H1 (cell line): Measurements from ENCODE around the gene IL1RAPL1. TPM values are rescaled to one million over a fixed set of nuclear protein-coding genes. Genes with fewer than 3 reads are reported as not detected.

Experiments used
- CTCF ChIA-PET: fragments of 300-600 bp; sonication (Branson Sonifier 250); formaldehyde crosslinking; loops from one replicate; lab custom pipeline; 2021; ENCODE audit not compliant: partially characterized antibody; lab: Charles Lee
- POLR2A ChIA-PET: fragments of 300-600 bp; sonication (Branson Sonifier 250); formaldehyde crosslinking; loops from one replicate; lab custom pipeline; 2021; ENCODE audit warnings: inconsistent platforms; ENCODE audit not compliant: partially characterized antibody; lab: Charles Lee
- DNase-seq, 2 experiments: peaks; one replicate each; pipeline versions ENCODE4 v3.0.0 to v3.0.0-alpha.2; 2010 to 2022; ENCODE audit warnings: low spot score in 2 of 2, low read depth in 1 of 2, mixed read lengths in 1 of 2
- FAIRE-seq: peaks from 2 replicates; lab custom pipeline; 2011; peaks lifted over from hg19 to GRCh38; lab: Jason Lieb, UNC
- H2AFZ ChIP-seq: 2 replicates; pipeline ENCODE4 v1.8.1; 2012; ENCODE audit warnings: low read length, inconsistent platforms
- H2AK5ac ChIP-seq: 2 replicates; pipeline ENCODE4 v1.6.1; 2013; ENCODE audit warnings: low read depth, low read length
- H2BK120ac ChIP-seq: replicated peaks from 2 replicates; pipeline ENCODE3; 2013; ENCODE audit warnings: low read depth, low read length, inconsistent platforms
- H2BK12ac ChIP-seq: 2 replicates; pipeline ENCODE4 v1.6.1; 2013; ENCODE audit warnings: low read depth, low read length
- H2BK15ac ChIP-seq: 2 replicates; pipeline ENCODE4 v1.6.1; 2013; ENCODE audit warnings: low read length
- H2BK20ac ChIP-seq: 2 replicates; pipeline ENCODE4 v1.6.1; 2013; ENCODE audit warnings: low read length
- H2BK5ac ChIP-seq: 2 replicates; pipeline ENCODE4 v1.6.1; 2013; ENCODE audit warnings: low read depth, low read length
- H3K14ac ChIP-seq: 2 replicates; pipeline ENCODE4 v1.6.1; 2013; ENCODE audit warnings: inconsistent platforms; ENCODE audit not compliant: insufficient read length
- H3K18ac ChIP-seq: 2 replicates; pipeline ENCODE4 v1.6.1; 2013; ENCODE audit warnings: low read length; ENCODE audit errors: extremely low read depth
- H3K23ac ChIP-seq: 2 replicates; pipeline ENCODE4 v1.6.1; 2013; ENCODE audit warnings: inconsistent platforms; ENCODE audit not compliant: insufficient read length
- H3K23me2 ChIP-seq: 2 replicates; pipeline ENCODE4 v1.6.1; 2013; ENCODE audit warnings: low read depth, low read length
- H3K27ac ChIP-seq: 2 replicates; pipeline ENCODE4 v1.6.1; 2011; ENCODE audit warnings: low read depth, low read length, inconsistent platforms
- H3K27me3 ChIP-seq, 4 experiments: replicated peaks in 1 of 4; 1 replicate in 1 of 4; 2 replicates in 3 of 4; pipeline versions ENCODE4 v1.6.1 to v1.8.1; 2011 to 2013; ENCODE audit warnings: low read length in 3 of 4, mild to moderate bottlenecking in 3 of 4, inconsistent platforms in 2 of 4, mixed read lengths in 2 of 4, moderate library complexity in 1 of 4; ENCODE audit not compliant: control insufficient read depth in 3 of 4, insufficient read depth in 3 of 4; ENCODE audit errors: extremely low read depth in 1 of 4
- H3K36me3 ChIP-seq, 4 experiments: 2 replicates each; pipeline versions ENCODE4 v1.6.1 to v1.8.1; 2011 to 2013; ENCODE audit warnings: mild to moderate bottlenecking in 4 of 4, low read length in 3 of 4, moderate library complexity in 2 of 4, control low read depth in 1 of 4, inconsistent platforms in 1 of 4; ENCODE audit not compliant: insufficient read depth in 4 of 4, control insufficient read depth in 2 of 4
- H3K4ac ChIP-seq: replicated peaks from 2 replicates; pipeline ENCODE3; 2013; ENCODE audit warnings: low read length, low read depth, mixed read lengths, inconsistent platforms; ENCODE audit not compliant: insufficient read length
- H3K4me1 ChIP-seq, 4 experiments: replicated peaks in 1 of 4; 1 replicate in 1 of 4; 2 replicates in 3 of 4; pipeline versions ENCODE4 v1.6.1 to v1.8.1; 2011 to 2013; ENCODE audit warnings: low read length in 3 of 4, inconsistent platforms in 2 of 4, mixed read lengths in 1 of 4; ENCODE audit not compliant: insufficient read depth in 4 of 4, control insufficient read depth in 3 of 4
- H3K4me2 ChIP-seq, 2 experiments: 2 replicates each; pipeline versions ENCODE4 v1.6.1 to v1.8.1; 2011 to 2013; ENCODE audit warnings: low read depth in 2 of 2, low read length in 2 of 2, control low read depth in 1 of 2, inconsistent platforms in 1 of 2, mild to moderate bottlenecking in 1 of 2; ENCODE audit not compliant: insufficient read depth in 1 of 2
- H3K4me3 ChIP-seq, 4 experiments: fragments of 200-600, 300-600 bp in 1 of 4; sonication (generic), shearing (Covaris generic), sonication (Bioruptor Twin) in 1 of 4; 2 replicates each; pipeline versions ENCODE4 v1.5.1 to v1.8.1; 2011 to 2016; ENCODE audit warnings: low read length in 4 of 4, low read depth in 3 of 4, control low read depth in 2 of 4, inconsistent platforms in 2 of 4, mild to moderate bottlenecking in 2 of 4, mixed read lengths in 1 of 4, moderate library complexity in 1 of 4; ENCODE audit not compliant: insufficient read depth in 2 of 4; ENCODE audit errors: extremely low read depth in 1 of 4
- H3K56ac ChIP-seq: replicated peaks from 2 replicates; pipeline ENCODE3; 2013; ENCODE audit warnings: low read depth, mild to moderate bottlenecking, mixed read lengths, low read length, inconsistent platforms; ENCODE audit not compliant: insufficient read length
- H3K79me1 ChIP-seq: 2 replicates; pipeline ENCODE4 v1.6.1; 2013; ENCODE audit warnings: low read depth, low read length, control low read depth
- H3K79me2 ChIP-seq, 2 experiments: 2 replicates each; pipeline versions ENCODE4 v1.6.1 to v1.8.1; 2012 to 2013; ENCODE audit warnings: low read length in 2 of 2, mild to moderate bottlenecking in 2 of 2, inconsistent platforms in 1 of 2; ENCODE audit not compliant: insufficient read depth in 2 of 2, control insufficient read depth in 1 of 2
- H3K9ac ChIP-seq, 4 experiments: replicated peaks in 1 of 4; 1 replicate in 1 of 4; 2 replicates in 3 of 4; pipeline versions ENCODE4 v1.6.1 to v1.8.1; 2011 to 2013; ENCODE audit warnings: low read depth in 3 of 4, low read length in 3 of 4, control low read depth in 2 of 4, mild to moderate bottlenecking in 2 of 4, moderate library complexity in 2 of 4, inconsistent platforms in 1 of 4; ENCODE audit errors: extremely low read depth in 1 of 4
- H3K9me3 ChIP-seq, 2 experiments: 2 replicates each; pipeline versions ENCODE4 v1.6.1 to v1.8.1; 2012 to 2013; ENCODE audit warnings: mild to moderate bottlenecking in 2 of 2, moderate library complexity in 2 of 2, control low read depth in 1 of 2, inconsistent platforms in 1 of 2, low read depth in 1 of 2, low read length in 1 of 2, mixed read lengths in 1 of 2; ENCODE audit not compliant: insufficient read depth in 2 of 2
- H4K20me1 ChIP-seq, 2 experiments: replicated peaks in 1 of 2; 2 replicates each; pipeline versions ENCODE3 to v1.8.1; 2011 to 2013; ENCODE audit warnings: inconsistent platforms in 2 of 2, low read length in 2 of 2, mild to moderate bottlenecking in 1 of 2; ENCODE audit not compliant: insufficient read depth in 2 of 2, control insufficient read depth in 1 of 2
- H4K5ac ChIP-seq: 2 replicates; pipeline ENCODE4 v1.6.1; 2013; ENCODE audit warnings: low read length, low read depth, mixed read lengths, inconsistent platforms; ENCODE audit not compliant: insufficient read length
- H4K8ac ChIP-seq: 2 replicates; pipeline ENCODE4 v1.8.0; 2013; ENCODE audit warnings: mild to moderate bottlenecking, moderate library complexity, low read length, inconsistent platforms; ENCODE audit not compliant: insufficient read depth; ENCODE audit errors: extremely low read depth
- H4K91ac ChIP-seq: replicated peaks from 2 replicates; pipeline ENCODE3; 2013; ENCODE audit warnings: low read length, mixed read lengths, inconsistent platforms; ENCODE audit not compliant: insufficient read length
- ATF2 ChIP-seq: IDR thresholded peaks from 2 replicates; pipeline ENCODE4 v1.6.1; 2012; ENCODE audit warnings: low read length, inconsistent platforms
- EGR1 ChIP-seq: IDR thresholded peaks from 2 replicates; pipeline ENCODE4 v1.6.1; 2011; ENCODE audit warnings: low read depth, low read length, borderline replicate concordance
- GTF2F1 ChIP-seq: IDR thresholded peaks from 2 replicates; pipeline ENCODE4 v1.6.1; 2012; ENCODE audit warnings: low read depth, low read length, improper control_type of control experiment, borderline replicate concordance
- HDAC2 ChIP-seq, 2 experiments: fragments of 300-600 bp in 1 of 2; sonication (generic) in 1 of 2; IDR thresholded peaks; 2 replicates each; pipeline ENCODE4 v1.6.1; 2011 to 2012; ENCODE audit warnings: low read depth in 2 of 2, low read length in 2 of 2, mild to moderate bottlenecking in 2 of 2, moderate library complexity in 2 of 2, borderline replicate concordance in 1 of 2, inconsistent platforms in 1 of 2
- RAD21 ChIP-seq, 2 experiments: IDR thresholded peaks in 1 of 2; conservative IDR thresholded peaks in 1 of 2; 2 replicates each; pipeline ENCODE4 v1.6.1; 2011; ENCODE audit warnings: low read depth in 2 of 2, low read length in 2 of 2, improper control_type of control experiment in 1 of 2, inconsistent platforms in 1 of 2, mild to moderate bottlenecking in 1 of 2, moderate library complexity in 1 of 2
- WGBS, 2 experiments: shearing (Covaris generic) in 1 of 2; methylation state at CpG; one replicate each; pipeline versions ENCODE4 v1.1.6 to v1.1.7; 2013 to 2015; ENCODE audit warnings: low lambda C conversion rate in 2 of 2, mixed read lengths in 2 of 2, inconsistent platforms in 1 of 2, low coverage in 1 of 2, missing lambda C conversion rate in 1 of 2; ENCODE audit not compliant: insufficient replicate concordance in 2 of 2, insufficient coverage in 1 of 2, insufficient read length in 1 of 2; ENCODE audit errors: extremely low coverage in 1 of 2, missing lambda C conversion rate in 1 of 2; 5-methylcytosine and 5-hydroxymethylcytosine counted together
- polyA plus RNA-seq, 7 experiments: library from polyadenylated mRNA; depleted of rRNA in 3 of 7; stranded (reverse) in 5 of 7; unstranded in 2 of 7; fragments of >200 nt in 5 of 7; fragments of 200-250 nt in 2 of 7; gene quantifications; 1 replicate in 5 of 7; 2 replicates in 1 of 7; 4 replicates in 1 of 7; pipeline versions ENCODE4 v1.2.1 to v1.2.3, GENCODE V29; 2011 to 2013; ENCODE audit warnings: missing spikeins in 2 of 7, mixed read lengths in 2 of 7
- total RNA-seq: library from RNA; stranded (reverse); fragmentation: NEBNext Ultra II Directional; extraction: Animal tissue kit (Norgen Biotek cat#: 25700); gene quantifications from 2 replicates; pipeline ENCODE4 v1.2.1, GENCODE V29; 2021

The IL1RAPL1 gene
- total and polyA plus RNA-seq, 2 of the 8 experiments (the other 6 are each of a cell fraction or from before 2014, with no cell fraction given) = 0.11 to 0.35 TPM

- H2AK5ac ChIP-seq = no peak overlapping the region
- H3K9ac ChIP-seq = no peak overlapping the region
- TF ChIP-seq RAD21 (IDR thresholded peaks at IDR 0.05 in 1 of 2, conservative IDR thresholded peaks at IDR 0.05 in 1 of 2; ENCODE audit: low read depth in 2 of 2, low read length in 2 of 2) = no peak
- TF ChIP-seq HDAC2 (IDR thresholded peaks at IDR 0.05; ENCODE audit: borderline replicate concordance in 1 of 2, low read depth in 2 of 2, low read length in 2 of 2) = no peak
- no peak for TF ChIP-seq ATF2
- TF ChIP-seq GTF2F1 = no peak
- no peak for TF ChIP-seq EGR1
- TF ChIP-seq, all 59 proteins: peak for 0
- H2BK120ac ChIP-seq = no peak overlapping the region
- H3K18ac ChIP-seq = no peak overlapping the region
- ChIA-PET CTCF (no interaction called here), POLR2A (no interaction called here)
- H3K4me1 ChIP-seq = no peaks in the 10 kb centered on the region; a peak in 1 of 7 replicates
- no peaks in the 10 kb centered on the region for H3K23me2 ChIP-seq
- H2BK20ac ChIP-seq = no peak overlapping the region
- H2BK12ac ChIP-seq = no peak overlapping the region
- no peaks in the 10 kb centered on the region for H3K36me3 ChIP-seq
- H2BK5ac ChIP-seq = no peak overlapping the region
- H3K4me3 ChIP-seq = no peak overlapping the region
- H3K79me1 ChIP-seq = no peaks in the 10 kb centered on the region
- no peaks in the 10 kb centered on the region for H3K27me3 ChIP-seq
- H2AFZ ChIP-seq = no peak overlapping the region
- no peak overlapping the region for H3K23ac ChIP-seq
- H2BK15ac ChIP-seq = no peak overlapping the region
- no peak overlapping the region for H3K27ac ChIP-seq
- no peak for DNase-seq
- H4K8ac ChIP-seq = no peak overlapping the region
- H4K20me1 ChIP-seq = no peaks in the 10 kb centered on the region
- no peak overlapping the region for H4K5ac ChIP-seq
- H3K4ac ChIP-seq = no peak overlapping the region
- H4K91ac ChIP-seq = no peak overlapping the region
- WGBS, 2 experiments = 100% methylated on average over 1 of the region's 1 CpG; no CpG with 5 or more reads in 1 of the 2 experiments
- no peak overlapping the region for H3K4me2 ChIP-seq
- no peak overlapping the region for H3K56ac ChIP-seq
- H3K14ac ChIP-seq = no peak overlapping the region
- H3K9me3 ChIP-seq = no peaks in the 10 kb centered on the region
- no peaks in the 10 kb centered on the region for H3K79me2 ChIP-seq
- FAIRE-seq = no peak
Measured at GRCh38 chrX:28979877-28980276, 392.6 kb downstream of the IL1RAPL1 start.
